NCI-H2196 treated with DMSO at 0.1 percent for 48 hours (cell line): ENCODE data around the gene PHTF1.
A peak's percentile ranks its signal among the peaks of the same experiment; 100 is the strongest.
"Not testable (repeated sequence)": the region's sequence is repeated elsewhere in the genome, so short reads cannot be mapped to it uniquely, and the experiment has no call there.

Experiments used
- DNase-seq: peaks from one replicate; lab custom pipeline; 2025; ENCODE audit not compliant: unreplicated experiment; lab: John Stamatoyannopoulos, UW

PHTF1 gene

DNA sequence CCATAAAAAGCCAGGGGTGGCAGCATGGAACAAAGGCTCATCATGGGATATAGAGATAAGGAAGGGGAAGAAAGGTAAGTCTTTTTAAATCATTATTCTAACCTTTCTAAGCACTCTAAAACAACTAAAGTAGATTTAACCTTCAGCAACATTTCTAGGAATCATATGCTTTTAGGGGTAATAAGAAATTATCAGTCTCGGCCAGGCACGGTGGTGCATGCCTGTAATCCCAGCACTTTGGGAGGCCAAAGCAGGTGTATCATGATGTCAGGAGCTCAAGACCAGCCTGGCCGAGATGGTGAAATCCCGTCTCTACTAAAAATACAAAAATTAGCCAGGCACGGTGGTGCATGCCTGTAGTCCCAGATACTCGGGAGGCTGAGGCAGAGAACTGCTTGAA, 20.3 kb upstream of the PHTF1 start:
- DNase-seq, result no peak

DNA sequence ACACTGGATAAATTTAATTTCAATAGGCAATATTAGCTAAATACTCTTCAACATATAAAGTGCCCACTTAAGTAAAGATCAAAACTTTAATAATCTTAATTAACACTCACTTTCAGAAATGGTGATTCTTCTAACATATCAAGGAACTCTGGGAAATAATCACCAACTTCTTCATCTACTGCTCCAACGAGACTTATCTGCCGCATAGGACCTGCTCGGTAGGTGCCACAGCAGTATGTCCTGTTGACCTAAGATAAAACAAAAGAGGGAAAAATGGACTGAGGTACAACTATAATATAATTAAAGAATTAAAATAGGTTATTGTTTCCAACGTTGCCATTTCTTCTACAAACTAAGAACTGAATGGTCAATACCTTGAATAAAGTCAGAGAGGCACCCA, 18.3 kb upstream of the PHTF1 start:
- DNase-seq, result no peak

DNA sequence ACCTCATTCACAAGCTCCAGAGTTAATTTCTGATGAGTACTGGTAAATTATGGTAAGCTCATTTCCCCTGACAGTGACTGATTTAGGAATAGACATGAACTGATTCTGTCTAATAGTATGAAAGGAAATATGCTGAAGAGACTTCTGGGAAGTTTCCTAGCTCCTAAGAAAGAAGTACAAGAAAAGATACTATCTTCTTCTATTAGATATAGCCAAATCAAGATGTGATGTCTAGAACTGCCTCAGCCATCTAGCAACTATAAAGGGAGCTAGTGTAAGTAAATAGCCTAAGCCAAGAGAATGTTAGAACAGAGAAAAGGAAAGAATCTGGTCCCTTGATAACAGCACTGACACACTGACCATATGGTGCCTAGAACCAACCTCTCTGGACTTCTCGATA, 10.7 kb upstream of the PHTF1 start:
- DNase-seq, result no peak

DNA sequence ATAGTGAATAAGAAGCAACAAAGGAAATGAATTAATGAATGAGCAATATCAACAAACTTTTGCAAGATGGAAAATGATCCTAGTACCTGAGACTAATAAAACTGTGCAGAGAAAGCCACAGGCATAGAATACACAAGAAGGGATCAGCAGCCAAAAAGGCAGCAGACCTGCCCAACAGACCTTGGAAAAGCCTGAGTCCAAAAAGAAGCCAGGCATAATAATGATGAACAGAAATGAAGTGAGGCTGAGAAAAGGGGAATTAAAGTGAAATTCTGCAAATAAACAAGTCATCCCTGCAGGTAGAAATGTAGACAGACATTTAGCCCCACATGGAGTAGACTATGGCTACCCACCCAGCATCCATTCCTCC, 10.3 kb upstream of the PHTF1 start:
- no peak for DNase-seq

DNA sequence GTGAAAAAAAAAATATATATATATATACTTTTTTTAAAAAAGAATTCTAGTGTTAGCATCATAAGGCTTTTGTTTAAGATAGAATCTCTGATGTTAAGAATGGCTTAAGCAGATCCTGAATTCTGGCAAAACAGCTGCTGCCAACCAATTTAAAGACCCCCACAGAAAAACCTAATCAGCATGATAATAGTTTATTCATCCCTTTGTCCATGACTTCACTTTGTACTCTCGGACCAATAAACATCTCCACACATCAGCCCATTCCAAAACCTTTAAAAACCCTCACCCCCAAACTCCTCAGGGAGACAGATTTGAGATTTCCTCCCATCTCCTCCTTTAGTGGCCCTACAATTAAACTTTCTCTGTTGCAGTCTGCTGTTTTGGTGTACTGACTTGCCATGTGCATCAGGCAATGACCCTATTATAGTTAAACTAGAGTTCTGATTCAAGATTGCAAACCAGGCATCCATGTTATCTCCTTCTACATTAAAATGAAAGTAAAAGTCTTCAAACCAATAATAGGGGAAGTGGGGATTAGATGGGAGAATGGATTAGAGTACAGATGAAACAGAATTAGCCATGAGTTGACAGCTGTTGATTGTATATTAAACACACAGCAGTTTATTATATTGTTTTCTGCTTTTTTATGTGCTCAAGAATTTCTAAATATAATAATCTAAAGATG, 9.8 kb upstream of the PHTF1 start:
- DNase-seq, result no peak

DNA sequence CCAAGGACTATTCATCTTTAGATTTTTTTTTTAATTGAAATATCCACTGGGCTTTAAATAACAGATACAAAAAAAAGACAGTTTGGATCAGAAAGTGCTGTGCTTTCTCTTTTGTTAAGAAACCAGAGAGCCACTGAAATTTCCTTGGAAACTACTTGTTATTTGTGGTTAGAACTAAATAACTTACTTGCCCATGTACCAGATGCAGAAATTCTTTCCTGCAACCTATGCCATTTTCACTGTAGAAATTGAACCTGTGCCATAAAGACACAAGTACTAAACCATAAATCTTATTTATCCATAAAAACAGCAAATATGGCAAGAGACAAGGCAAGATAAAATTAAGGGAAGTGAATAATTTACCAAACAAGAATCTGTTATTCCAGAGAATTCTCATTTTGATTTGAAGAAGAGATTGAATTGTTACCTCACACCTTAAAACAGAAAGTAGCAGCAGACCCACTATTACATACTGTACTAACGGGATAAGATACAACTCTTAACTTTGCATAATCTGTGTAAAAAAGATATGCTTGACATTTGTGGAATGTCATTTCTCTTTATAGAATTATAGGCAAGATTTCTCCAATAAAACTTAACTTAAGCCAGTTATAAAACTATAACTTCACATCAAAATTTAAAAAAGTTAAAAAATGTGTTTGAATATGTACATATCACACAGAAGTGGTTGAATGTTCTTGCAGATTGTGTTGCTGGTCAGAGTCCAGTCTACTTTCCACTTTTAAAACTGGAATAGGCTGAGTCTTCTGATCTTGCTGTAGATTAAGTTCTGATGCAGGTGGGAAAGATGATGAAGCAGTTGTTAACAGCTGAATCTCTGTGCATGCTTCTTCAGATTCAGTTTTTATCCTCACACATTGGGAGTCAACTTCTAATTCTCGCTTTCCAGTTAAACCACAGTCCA, 6.3 kb upstream of the PHTF1 start:
- DNase-seq, result no peak

DNA sequence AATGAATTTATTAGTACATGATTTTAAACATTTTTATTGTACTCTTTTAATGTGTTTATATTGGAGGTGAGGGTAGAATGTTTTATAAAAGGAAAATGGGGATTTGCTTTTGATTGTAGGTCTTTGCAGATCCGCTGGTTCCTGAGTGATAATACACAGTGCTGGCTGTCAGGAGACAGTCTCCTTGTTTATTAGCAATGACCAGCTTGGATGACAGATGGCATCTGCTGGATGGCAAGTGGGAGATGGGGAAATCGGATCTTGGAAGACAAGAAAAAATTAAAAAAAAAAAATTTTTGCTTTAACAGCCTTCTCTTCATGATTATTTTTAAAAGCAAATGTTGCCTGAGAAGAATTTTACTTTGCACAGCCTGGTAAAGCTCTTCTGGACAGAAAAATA, 4.4 kb upstream of the PHTF1 start:
- no peak for DNase-seq

DNA sequence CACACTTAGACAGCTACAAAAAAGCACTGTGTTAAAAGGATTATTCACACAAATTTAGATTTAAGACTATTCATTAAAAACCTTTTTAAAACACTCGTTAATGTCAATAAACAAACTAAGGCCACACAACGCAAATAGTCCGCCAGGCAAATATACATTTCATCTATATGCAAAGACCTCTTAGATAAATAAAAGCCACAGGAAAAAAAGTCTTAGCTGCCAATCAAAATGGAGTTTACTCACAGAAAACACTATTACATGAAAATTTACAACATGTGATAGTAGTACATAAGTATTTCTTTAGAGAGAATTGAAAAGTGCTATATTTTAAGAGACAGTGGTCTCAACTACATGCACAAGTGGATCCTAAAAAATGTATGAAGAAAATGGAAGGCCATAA, 2.7 kb upstream of the PHTF1 start:
- DNase-seq, result no peak

DNA sequence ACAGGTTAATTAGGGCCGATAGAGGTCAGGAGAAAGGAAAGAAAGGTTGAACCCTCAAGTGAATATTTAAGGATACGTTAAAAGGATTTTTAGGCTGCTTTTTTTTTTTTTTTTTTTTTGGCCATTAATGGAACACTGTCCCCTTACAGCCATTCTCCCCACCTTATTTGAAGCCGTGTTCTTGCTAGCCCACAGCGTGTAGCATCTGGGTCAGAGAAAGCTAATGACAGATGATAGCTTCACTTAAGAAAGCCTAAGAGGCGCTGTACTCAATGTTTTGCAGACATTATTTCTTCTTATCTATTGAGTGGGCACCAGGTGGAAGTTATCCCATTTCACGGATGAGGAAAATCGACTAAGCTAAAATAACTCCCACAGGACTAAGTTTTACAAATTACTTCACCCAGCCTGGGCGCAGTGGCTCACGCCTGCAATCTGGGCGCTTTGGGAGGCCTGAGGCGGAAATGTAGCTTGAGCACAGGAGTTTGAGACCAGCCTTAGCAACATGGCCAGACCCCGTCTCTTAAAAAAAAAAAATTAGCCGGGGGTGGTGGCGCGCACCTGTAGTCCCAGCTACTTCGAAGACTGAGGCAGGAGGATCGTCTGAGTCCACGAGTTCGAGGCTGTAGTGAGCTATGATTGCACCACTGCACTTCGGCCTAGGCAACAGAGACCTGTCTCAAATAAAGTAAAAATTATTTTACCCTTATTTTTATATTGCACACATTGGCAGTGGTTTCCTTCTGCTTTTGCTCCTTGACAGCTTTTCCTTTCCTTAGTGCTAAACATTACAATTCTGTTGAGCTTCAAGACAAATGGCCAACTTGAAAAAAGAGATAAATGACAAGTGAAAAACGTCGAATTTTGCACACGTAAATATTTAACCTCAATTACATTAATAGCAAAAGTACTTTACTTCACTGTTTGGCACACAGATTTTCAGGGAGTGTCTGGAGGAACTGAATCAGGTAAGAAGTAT, 1.1 kb upstream of the PHTF1 start:
- no peak for DNase-seq

DNA sequence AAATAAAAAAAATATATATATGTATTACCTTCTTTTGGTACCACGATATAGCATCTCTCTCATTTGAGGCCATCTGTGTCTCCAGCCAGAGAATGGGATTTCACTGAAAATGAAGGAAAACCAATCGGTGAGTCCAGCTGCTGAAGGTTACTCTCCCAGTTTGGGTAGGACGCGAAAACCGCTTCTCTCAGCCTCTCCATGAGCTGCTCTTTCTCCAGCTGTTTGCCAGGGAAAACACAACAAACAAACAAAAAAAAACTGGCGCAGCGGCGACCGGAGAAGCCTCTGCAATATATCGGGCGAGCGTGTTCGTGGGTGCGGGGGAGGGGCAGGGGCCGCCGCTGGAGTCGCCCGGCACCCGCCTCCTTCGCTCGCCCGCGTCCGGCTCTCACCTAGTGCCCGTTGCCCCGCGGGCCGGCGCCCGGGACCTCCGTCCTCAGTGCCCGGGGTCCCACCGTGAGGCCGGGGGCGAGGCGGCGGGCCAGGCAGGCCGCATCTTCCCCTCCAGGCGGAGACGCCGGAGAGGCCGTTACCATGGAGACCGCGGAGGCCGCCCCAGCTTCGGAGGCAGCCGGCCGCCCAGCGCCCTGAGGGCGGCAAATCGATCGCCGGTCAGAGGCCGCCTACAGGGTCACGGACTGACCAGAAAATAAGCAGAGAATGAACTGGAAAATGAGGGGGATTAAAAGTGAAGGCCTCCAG, 504 bp downstream of the PHTF1 start:
- peak; percentile 48 for DNase-seq

DNA sequence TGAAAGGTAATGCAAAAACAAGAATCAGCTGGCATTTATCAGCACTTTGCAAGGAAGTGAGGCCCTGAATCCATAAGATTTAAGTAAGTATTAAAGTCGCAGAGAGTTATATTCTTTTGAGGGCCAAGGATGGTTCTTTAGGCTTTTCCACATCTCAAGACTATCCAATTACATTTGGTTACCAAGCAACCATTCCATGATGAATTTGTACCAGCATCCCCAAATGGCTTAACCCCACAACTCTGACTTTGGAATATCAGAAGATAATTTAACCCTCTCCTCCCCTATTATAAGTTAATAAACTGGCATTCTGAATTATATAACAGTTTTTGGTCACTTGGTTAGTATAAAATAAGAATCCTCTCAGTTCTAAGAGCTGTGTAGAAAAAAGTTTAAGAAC, 2.8 kb downstream of the PHTF1 start:
- no peak for DNase-seq

DNA sequence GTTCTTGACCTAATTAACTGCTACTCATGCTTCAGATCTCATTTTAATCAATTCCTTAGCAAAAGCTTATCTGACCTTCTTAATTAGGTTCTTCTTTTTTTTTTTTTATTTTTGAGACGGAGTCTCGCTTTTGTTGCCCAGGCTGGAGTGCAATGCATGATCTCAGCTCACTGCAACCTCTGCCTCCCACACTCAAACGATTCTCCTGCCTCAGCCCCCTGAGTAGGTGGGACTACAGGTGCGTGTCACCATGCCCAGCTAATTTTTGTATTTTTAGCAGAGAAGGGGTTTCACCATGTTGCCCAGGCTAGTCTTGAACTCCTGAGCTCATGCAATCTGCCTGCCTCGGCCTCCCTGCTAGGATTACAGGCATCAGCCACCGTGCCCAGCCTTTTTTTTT, 6.0 kb downstream of the PHTF1 start:
- not testable (repeated sequence) for DNase-seq

DNA sequence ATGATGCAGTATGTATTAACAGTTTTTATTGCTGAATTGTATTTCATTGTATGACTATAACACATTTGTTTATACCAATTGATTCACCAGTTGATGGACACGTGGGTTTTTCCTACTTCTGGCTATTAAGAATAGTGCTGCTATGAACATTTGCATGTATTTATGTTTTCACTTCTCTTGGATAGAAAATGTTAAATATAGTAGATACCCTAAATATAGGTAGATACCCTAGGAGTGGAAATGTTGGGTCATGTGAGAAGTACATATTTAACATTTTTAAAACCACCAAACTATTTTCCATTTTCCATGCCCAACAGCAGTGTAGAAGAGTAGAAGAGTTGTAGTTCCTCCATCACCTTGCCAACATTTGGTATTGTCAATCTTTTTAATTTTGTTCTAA, 7.8 kb downstream of the PHTF1 start:
- DNase-seq, result no peak

DNA sequence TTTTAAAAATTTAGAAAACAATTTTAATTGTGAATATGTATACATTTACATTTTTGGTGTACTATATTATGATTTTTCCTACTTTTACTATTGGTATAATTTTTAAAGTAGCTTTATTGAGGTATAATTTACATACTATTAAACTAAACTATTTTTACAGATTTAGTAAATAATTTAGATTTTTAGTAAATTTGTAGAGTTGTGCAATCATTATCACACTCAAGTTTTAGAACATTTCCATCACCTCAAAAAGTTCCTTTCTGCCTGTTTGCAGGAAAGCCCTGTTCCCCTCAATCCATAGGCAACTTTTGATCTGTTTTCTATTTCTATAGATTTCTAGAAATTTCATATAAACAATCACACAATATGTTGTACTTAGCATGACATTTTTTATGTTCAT, 8.2 kb downstream of the PHTF1 start:
- no peak for DNase-seq

DNA sequence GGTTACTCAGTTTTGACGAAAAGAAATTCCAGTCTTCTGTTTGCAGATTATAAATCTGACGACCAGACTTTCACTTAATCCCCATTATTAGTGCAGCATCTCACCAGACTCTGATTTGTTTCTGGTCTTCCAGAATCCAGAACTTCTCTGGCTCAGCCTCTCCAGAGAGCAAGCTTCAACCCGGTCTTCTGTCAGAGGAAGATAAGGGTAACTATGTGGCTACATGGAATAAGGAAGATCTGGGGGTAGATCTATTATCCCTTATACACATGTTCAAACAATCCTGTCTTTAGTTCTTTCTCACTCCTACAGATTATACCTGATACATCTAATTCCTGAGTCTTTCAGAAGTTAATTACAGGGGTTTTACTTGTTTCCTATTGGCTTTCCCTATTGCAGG, 9.9 kb downstream of the PHTF1 start:
- no peak for DNase-seq

DNA sequence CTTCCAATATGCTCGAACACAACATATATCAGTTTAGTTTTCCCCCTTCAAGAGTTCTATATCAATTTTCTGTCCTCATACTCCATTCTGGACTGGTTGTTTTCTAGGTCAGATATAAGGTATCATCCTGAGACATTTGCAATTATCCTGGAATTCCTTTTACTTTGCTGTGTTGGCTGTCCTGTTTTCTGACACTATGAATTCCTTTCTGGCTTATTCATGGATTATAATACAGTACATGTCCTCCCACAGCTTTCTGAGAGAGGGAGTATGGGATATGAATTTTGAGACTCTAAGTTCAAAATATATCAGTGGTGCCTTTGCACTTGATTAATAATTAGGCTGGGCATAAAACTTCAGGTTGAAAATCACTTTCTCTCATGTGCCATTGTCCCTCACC, 11.9 kb downstream of the PHTF1 start:
- DNase-seq, result no peak

DNA sequence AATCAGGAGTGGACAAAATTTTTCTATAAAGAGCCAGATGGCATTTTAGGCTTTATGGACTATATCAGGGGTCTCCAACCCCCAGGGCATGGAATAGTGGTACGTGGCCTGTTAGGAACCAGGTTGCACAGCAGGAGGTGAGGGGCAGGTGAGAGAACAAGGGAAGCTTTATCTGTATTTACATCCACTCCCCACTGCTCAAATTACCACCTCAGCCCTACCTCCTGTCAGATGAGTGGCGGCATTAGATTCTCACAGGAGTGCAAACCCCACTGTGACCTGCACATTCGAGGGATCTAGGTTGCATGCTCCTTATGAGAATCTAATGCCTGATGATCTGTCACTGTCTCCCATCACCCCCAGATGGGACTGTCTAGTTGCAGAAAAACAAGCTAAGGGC, 13.9 kb downstream of the PHTF1 start:
- DNase-seq, result no peak

DNA sequence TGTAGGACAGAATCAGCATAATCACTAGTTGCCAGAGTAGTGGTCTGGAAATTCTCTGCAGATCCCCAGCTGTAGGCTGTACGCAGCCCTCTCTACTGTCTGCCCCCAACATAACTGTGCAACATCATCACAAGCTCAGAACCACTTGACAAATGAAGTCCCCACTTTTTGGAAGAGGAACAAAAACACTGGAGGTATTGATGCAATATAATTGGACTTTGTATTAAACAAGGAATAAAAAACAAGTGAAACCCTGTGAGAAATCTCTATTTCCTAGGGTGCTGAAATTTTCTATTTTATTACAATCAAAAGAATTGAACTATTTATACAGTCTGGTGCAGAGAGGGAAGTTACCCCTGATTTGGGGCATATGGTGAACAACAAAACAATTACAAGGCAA, 15.2 kb downstream of the PHTF1 start:
- DNase-seq, result no peak

DNA sequence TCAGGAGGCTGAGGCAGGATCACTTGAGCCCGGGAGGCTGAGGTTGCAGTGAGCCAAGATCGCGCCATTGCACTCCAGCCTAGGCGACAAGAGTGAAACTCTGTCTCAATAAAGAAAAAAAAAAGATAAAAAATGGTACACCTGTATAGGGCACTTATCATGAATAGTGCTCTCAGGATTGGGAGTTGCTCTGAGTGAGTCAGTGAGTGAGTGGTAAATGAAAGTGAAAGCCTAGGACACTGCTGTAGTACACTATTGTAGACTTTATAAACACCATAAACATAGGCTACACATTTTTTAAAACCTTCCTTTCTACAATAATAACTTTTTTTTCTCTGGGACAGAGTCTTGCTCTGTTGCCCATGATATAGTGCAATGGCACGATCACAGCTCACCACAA, 16.8 kb downstream of the PHTF1 start:
- no peak for DNase-seq

DNA sequence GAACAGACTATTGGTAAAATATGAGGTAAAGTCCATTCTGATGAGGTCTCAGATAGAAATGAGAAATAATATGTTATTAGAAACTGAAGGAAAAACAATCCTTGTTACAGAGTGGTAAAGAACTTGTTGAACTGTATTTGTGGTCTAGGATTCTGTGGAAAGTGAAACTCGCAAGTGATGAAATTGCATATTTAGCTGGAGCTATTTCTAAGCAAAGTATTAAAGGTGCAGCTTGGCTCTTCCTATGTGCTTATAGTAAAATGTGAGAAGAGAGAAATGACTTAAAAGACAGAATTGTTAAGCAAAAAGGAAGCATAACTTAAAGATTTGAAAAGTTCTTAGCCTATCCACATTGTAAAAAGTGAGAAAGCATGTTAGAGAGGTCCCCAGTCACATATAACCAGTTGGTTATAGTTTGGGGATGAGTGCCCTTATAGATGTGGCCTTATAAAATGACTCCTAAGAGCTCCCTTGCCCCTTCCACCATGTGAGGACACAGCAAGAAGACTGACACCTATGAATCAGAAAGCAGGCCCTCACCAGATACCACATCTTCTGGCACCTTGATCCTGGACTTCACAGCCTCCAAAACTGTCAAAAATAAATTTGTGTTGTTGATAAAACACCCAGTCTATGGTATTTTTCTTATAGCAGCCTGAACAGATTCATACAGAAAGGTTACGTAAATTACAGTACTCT, 24.8 kb downstream of the PHTF1 start:
- DNase-seq, result no peak
